Measurements from ENCODE around the gene FANCD2OS. TPM values are rescaled to one million over a fixed set of nuclear protein-coding genes. Genes with fewer than 3 reads are reported as not detected.
"Not testable (repeated sequence)": the region's sequence is repeated elsewhere in the genome, so short reads cannot be mapped to it uniquely, and the experiment has no call there.

The FANCD2OS gene
- total RNA-seq, 1 experiment from 2014 or later, result not detected

DNA sequence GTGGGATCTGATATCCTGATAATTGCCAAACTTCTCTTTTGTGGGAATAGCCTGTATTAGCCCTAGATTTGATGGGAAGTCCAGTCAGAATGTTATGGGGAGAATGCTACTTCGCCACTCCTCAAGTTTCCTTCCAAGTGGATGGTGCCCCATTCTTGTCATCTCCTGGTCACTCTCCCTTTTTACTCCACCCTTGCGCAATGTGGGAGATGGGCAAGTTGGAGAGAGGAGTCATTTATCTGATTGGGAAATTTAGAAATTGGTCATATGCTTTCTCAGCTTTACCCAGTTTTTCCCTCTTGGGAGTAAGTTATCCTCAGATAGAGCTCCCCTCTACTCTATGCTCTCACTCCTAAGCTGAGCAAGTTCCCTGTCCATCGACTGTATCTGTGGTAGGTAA lies 14.4 kb downstream of the FANCD2OS start:
- DNase-seq (ENCODE audit: low spot score), result no peak

DNA sequence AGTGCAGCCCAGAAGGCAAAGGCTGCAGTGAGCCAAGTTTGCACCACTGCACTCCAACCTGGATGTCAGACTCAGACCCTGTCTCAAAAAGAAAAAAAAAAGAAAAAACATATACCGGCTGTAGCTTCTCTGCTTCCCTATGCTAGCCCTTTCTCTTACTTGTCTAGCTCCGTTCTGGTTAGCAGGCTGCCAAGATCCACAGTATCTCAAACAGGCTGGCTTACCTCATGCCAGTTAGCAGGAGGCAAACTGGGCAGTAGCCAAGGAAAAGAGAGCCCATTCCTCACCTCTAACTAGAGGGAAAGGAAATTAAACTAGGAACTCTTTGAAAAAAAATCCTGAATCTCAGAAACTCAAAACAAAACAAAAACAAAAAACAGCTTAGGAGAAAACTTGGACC lies 16.7 kb downstream of the FANCD2OS start:
- not testable (repeated sequence) for DNase-seq (ENCODE audit: low spot score)

DNA sequence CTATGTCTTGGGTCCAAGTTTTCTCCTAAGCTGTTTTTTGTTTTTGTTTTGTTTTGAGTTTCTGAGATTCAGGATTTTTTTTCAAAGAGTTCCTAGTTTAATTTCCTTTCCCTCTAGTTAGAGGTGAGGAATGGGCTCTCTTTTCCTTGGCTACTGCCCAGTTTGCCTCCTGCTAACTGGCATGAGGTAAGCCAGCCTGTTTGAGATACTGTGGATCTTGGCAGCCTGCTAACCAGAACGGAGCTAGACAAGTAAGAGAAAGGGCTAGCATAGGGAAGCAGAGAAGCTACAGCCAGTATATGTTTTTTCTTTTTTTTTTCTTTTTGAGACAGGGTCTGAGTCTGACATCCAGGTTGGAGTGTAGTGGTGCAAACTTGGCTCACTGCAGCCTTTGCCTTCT lies 17.3 kb downstream of the FANCD2OS start:
- not testable (repeated sequence) for DNase-seq (ENCODE audit: low spot score)

DNA sequence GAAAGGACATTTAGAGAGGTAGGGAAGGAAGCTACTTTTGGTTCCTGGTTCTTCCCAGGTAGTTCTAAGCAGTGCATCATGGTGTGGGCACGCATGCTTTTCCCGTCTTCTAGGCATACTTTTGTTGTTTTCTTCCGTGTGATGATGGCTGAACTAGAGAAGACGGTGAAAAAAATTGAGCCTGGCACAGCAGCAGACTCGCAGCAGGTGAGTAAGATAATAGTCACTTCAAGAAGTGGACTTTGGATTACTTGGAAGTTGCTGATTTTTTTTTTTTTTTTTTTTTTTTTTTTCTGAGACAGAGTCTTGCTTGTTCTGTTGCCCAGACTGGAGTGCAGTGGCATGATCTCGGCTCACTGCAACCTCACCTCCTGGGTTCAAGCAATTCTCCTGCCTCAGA lies 17.9 kb downstream of the FANCD2OS start:
- no peak for DNase-seq (ENCODE audit: low spot score)

DNA sequence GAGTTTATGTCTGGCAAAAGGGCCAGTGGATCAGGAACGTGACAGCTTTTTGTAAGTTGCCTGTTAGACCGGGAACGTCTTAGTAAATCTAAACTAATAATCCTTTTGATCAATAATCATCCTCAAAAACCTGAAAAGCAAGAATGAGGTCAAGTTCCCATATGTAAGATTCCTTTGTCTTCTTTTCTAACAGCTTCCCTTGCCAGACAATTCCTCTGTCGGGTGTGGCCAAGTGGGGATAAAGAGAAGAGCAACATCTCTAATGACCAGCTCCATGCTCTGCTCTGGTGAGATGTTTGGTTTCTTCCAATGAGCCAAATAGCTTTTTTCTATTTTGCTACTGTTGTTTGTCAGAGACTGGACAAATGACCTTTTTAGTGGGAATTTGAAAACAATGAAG lies 19.8 kb downstream of the FANCD2OS start:
- no peak for DNase-seq (ENCODE audit: low spot score)

DNA sequence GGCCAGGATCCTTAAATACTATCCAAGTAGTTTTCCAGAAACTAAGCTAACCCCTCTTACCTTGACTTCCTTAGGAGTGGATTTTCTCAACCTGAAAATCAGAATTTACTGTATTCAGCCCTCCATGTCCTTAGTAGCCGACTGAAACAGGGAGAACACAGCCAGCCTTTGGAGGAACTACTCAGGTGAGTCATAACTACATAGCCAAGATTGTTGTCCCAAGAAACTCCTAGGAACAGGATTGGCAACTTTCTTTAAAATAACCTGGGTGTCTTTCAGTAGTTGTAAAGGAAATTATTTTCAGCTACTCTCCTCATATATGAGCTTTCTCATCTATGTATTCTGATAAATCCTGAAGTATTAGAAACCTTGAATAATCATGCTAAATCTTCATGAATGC lies 22.3 kb downstream of the FANCD2OS start:
- DNase-seq (ENCODE audit: low spot score), result no peak

DNA sequence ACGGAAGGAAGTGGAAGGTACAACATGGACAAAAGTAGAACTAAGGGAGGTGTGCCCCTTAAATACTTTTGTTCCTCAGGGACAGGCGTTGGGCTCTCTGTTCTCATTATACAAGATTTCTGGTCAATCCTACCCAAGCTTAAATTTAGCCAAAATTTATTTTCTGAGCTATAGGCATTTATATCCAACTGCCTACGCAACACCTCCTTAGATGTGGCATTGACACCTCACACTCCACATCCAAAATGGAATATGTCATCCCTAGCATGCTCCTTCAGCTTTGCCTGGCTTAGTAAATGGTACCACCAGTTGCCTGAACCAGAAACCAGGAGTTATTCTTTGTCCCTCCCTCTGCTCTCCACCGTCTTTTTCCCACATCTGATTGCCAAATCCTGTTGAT lies 26.2 kb downstream of the FANCD2OS start:
- no peak for DNase-seq (ENCODE audit: low spot score)

- no peak for DNase-seq (ENCODE audit: low spot score)
These were observed 33.4 kb downstream of the FANCD2OS start for GRCh38 chr3:10074666-10075065.

DNA sequence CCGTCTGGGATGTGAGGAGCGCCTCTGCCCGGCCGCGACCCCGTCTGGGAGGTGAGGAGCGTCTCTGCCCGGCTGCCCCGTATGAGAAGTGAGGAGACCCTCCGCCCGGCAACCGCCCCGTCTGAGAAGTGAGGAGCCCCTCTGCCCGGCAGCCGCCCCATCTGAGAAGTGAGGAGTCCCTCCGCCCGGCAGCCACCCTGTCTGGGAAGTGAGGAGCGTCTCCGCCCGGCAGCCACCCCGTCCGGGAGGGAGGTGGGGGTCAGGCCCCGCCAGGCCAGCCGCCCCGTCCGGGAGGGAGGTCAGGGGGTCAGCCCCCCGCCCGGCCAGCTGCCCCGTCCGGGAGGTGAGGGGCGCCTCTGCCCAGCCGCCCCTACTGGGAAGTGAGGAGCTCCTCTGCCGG lies 38.0 kb downstream of the FANCD2OS start:
- not testable (repeated sequence) for DNase-seq (ENCODE audit: low spot score)

- no peak for DNase-seq (ENCODE audit: low spot score)
These were observed 53.0 kb downstream of the FANCD2OS start for GRCh38 chr3:10055097-10055496.

Other genes starting within 250 kb of the FANCD2OS start
- not detected in 2 replicates for gene CIDEC, start 228.0 kb downstream of the FANCD2OS start, total RNA-seq (2014; rRNA removed; shearing (Covaris generic))
- 40.5 and 56.0 TPM in 2 replicates for gene JAGN1, start 217.6 kb downstream of the FANCD2OS start, total RNA-seq (2014; rRNA removed; shearing (Covaris generic))
- 0.81 and 1.3 TPM in 2 replicates for gene IL17RE, start 205.4 kb downstream of the FANCD2OS start, total RNA-seq (2014; rRNA removed; shearing (Covaris generic))
- gene IL17RC, start 191.2 kb downstream of the FANCD2OS start, total RNA-seq (2014; rRNA removed; shearing (Covaris generic)), result 50.6 and 58.7 TPM in 2 replicates
- 14.5 and 16.1 TPM in 2 replicates for gene CRELD1, start 174.4 kb downstream of the FANCD2OS start, total RNA-seq (2014; rRNA removed; shearing (Covaris generic))
- gene PRRT3, start 155.8 kb downstream of the FANCD2OS start, total RNA-seq (2014; rRNA removed; shearing (Covaris generic)), result 3.4 and 4.2 TPM in 2 replicates
- 108 and 130 TPM in 2 replicates for gene EMC3, start 121.4 kb downstream of the FANCD2OS start, total RNA-seq (2014; rRNA removed; shearing (Covaris generic))
- gene FANCD2, start 81.8 kb downstream of the FANCD2OS start, total RNA-seq (2014; rRNA removed; shearing (Covaris generic)), result 36.1 and 41.3 TPM in 2 replicates
- gene BRK1, start 7.4 kb upstream of the FANCD2OS start, total RNA-seq (2014; rRNA removed; shearing (Covaris generic)), result 133 and 146 TPM in 2 replicates
- gene VHL, start 33.5 kb upstream of the FANCD2OS start, total RNA-seq (2014; rRNA removed; shearing (Covaris generic)), result 35.1 and 42.6 TPM in 2 replicates
- gene IRAK2, start 56.7 kb upstream of the FANCD2OS start, total RNA-seq (2014; rRNA removed; shearing (Covaris generic)), result 5.6 and 6.4 TPM in 2 replicates
- 16.0 and 18.8 TPM in 2 replicates for gene TATDN2, start 140.2 kb upstream of the FANCD2OS start, total RNA-seq (2014; rRNA removed; shearing (Covaris generic))
- gene GHRL, start 184.7 kb upstream of the FANCD2OS start, total RNA-seq (2014; rRNA removed; shearing (Covaris generic)), result not detected in 2 replicates
- gene SEC13, start 212.9 kb upstream of the FANCD2OS start, total RNA-seq (2014; rRNA removed; shearing (Covaris generic)), result 234 and 245 TPM in 2 replicates

All from A172 (cell line).